ENCODE data around the gene MUC5AC. TPM values are rescaled to one million over a fixed set of nuclear protein-coding genes. Genes with fewer than 3 reads are reported as not detected.
A peak's percentile ranks its signal among the peaks of the same experiment; 100 is the strongest.

MUC5AC gene
- total and polyA plus RNA-seq, 2 of the 13 experiments (the other 11 are each of a cell fraction or from before 2014, with no cell fraction given), result under 0.01 TPM; not detected in 1

DNA sequence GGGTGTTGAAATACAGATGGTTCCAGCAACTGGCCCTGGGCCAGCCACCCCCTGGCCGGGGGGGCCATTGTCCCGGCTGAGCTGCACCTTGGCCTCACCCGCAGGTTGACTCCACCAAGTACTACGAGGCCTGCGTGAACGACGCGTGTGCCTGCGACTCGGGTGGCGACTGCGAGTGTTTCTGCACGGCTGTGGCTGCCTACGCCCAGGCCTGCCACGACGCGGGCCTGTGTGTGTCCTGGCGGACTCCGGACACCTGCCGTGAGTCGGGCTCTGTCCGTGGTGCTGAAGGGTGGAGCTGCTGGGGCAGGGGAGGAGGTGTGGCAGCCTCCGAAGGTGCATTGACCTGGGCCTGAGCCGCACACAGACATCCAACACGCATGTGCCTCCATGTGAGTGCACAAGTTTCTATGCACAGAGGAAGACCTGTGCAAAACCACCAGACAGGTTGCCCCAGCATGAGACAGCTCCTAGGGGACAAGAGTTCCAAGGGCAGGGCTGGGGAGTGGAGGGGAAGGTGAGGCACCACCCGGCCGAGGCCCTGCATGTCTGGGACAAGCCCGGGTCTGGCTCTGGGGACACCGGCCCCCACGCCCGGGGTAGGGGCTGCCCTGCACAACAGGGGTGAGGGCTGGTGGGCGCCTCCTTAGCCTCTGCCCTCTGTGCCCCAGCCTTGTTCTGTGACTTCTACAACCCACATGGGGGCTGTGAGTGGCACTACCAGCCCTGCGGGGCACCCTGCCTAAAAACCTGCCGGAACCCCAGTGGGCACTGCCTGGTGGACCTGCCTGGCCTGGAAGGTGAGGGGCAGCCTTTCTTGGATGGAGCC, 81.2 kb downstream of the MUC5AC start (continued):
- TF ChIP-seq IRX3 (CRISPR knock-in tag; IDR thresholded peaks at IDR 0.05; ENCODE audit: borderline replicate concordance, low read depth) (0 out of 2 replicates have a peak, but pooled peaks have one; percentile 28), SNAPC4 (CRISPR knock-in tag; IDR thresholded peaks at IDR 0.05) (no peak), ZFY (CRISPR knock-in tag; IDR thresholded peaks at IDR 0.05) (0 out of 2 replicates have a peak, but pooled peaks have one; percentile 37), MED1 (CRISPR knock-in tag; IDR thresholded peaks at IDR 0.05) (peak; percentile 31; the same call in 1 of the 2 replicates), SMAD1 (CRISPR knock-in tag; IDR thresholded peaks at IDR 0.05; ENCODE audit: borderline replicate concordance, low read depth) (no peak), WIZ (CRISPR knock-in tag; IDR thresholded peaks at IDR 0.05) (no peak; the same call in 1 of the 2 replicates), ZSCAN25 (CRISPR knock-in tag; IDR thresholded peaks at IDR 0.05) (peak; percentile 63; the same call in 1 of the 2 replicates), KLF6 (CRISPR knock-in tag; IDR thresholded peaks at IDR 0.05) (peak; percentile 90), PBX2 (CRISPR knock-in tag; IDR thresholded peaks at IDR 0.05) (no peak), ZNF782 (CRISPR knock-in tag; IDR thresholded peaks at IDR 0.05; ENCODE audit: borderline replicate concordance) (no peak), SMYD3 (CRISPR knock-in tag; IDR thresholded peaks at IDR 0.05) (no peak), SMAD3 (CRISPR knock-in tag; IDR thresholded peaks at IDR 0.05) (peak; percentile 77; the same call in 1 of the 2 replicates), ZNF652 (CRISPR knock-in tag; IDR thresholded peaks at IDR 0.05; ENCODE audit: borderline replicate concordance, low read depth) (no peak), ZNF382 (CRISPR knock-in tag; IDR thresholded peaks at IDR 0.05; ENCODE audit: borderline replicate concordance) (no peak), ZNF230 (CRISPR knock-in tag; IDR thresholded peaks at IDR 0.05) (no peak), KLF16 (CRISPR knock-in tag; IDR thresholded peaks at IDR 0.05) (0 out of 4 replicates have a peak, but pooled peaks of 1 of the 2 experiments have one; percentile 68), CHCHD3 (CRISPR knock-in tag; IDR thresholded peaks at IDR 0.05) (no peak)
- TF ChIP-seq, protein P1, sequence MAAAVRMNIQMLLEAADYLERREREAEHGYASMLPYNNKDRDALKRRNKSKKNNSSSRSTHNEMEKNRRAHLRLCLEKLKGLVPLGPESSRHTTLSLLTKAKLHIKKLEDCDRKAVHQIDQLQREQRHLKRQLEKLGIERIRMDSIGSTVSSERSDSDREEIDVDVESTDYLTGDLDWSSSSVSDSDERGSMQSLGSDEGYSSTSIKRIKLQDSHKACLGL (CRISPR knock-in tag; IDR thresholded peaks at IDR 0.05), result peak; percentile 46; the same call in 1 of the 2 replicates
- TF ChIP-seq, protein P2, sequence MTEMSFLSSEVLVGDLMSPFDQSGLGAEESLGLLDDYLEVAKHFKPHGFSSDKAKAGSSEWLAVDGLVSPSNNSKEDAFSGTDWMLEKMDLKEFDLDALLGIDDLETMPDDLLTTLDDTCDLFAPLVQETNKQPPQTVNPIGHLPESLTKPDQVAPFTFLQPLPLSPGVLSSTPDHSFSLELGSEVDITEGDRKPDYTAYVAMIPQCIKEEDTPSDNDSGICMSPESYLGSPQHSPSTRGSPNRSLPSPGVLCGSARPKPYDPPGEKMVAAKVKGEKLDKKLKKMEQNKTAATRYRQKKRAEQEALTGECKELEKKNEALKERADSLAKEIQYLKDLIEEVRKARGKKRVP (CRISPR knock-in tag; IDR thresholded peaks at IDR 0.05), result no peak
- TF ChIP-seq, protein P3, sequence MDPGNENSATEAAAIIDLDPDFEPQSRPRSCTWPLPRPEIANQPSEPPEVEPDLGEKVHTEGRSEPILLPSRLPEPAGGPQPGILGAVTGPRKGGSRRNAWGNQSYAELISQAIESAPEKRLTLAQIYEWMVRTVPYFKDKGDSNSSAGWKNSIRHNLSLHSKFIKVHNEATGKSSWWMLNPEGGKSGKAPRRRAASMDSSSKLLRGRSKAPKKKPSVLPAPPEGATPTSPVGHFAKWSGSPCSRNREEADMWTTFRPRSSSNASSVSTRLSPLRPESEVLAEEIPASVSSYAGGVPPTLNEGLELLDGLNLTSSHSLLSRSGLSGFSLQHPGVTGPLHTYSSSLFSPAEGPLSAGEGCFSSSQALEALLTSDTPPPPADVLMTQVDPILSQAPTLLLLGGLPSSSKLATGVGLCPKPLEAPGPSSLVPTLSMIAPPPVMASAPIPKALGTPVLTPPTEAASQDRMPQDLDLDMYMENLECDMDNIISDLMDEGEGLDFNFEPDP (CRISPR knock-in tag; conservative IDR thresholded peaks at IDR 0.05), result 0 out of 2 replicates have a peak, but pooled peaks have one; percentile 44

Data from HepG2 (cell line).